SU-DHL-6 (cell line): Measurements from ENCODE around the gene SLC25A13.

ENCODE experiments used
- EZH2phosphoT487 ChIP-seq: fragments of 200-600 bp; sonication (generic), shearing (Covaris generic); conservative IDR thresholded peaks from 2 replicates; pipeline ENCODE4 v1.6.1; 2018; ENCODE audit warnings: mild to moderate bottlenecking, antibody characterized with exemption, low read length, moderate library complexity, mixed read lengths
- TF ChIP-seq, protein P1 (sequence below): fragments of 200-600 bp; sonication (generic); IDR thresholded peaks from one replicate; pipeline ENCODE4 v1.5.1; 2017; ENCODE audit warnings: antibody characterized with exemption, mild to moderate bottlenecking, low read length, moderate library complexity; ENCODE audit not compliant: insufficient read depth, poor library complexity, severe bottlenecking

- TF ChIP-seq, protein P1, sequence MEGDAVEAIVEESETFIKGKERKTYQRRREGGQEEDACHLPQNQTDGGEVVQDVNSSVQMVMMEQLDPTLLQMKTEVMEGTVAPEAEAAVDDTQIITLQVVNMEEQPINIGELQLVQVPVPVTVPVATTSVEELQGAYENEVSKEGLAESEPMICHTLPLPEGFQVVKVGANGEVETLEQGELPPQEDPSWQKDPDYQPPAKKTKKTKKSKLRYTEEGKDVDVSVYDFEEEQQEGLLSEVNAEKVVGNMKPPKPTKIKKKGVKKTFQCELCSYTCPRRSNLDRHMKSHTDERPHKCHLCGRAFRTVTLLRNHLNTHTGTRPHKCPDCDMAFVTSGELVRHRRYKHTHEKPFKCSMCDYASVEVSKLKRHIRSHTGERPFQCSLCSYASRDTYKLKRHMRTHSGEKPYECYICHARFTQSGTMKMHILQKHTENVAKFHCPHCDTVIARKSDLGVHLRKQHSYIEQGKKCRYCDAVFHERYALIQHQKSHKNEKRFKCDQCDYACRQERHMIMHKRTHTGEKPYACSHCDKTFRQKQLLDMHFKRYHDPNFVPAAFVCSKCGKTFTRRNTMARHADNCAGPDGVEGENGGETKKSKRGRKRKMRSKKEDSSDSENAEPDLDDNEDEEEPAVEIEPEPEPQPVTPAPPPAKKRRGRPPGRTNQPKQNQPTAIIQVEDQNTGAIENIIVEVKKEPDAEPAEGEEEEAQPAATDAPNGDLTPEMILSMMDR = no peak
- TF ChIP-seq EZH2phosphoT487 = no peak
These were observed 22.3 kb upstream of the SLC25A13 start for GRCh38 chr7:96344236-96344635.
